ENCODE data around the gene HOXD13. TPM values are rescaled to one million over a fixed set of nuclear protein-coding genes. Genes with fewer than 3 reads are reported as not detected.
A peak's percentile ranks its signal among the peaks of the same experiment; 100 is the strongest.

The HOXD13 gene
- total and polyA plus RNA-seq, 2 of the 13 experiments (the other 11 are each of a cell fraction or from before 2014, with no cell fraction given): not detected

- in situ Hi-C loops (cut with HindIII; ENCODE audit: extremely low pct_ligation_motif_present, low pct_unique_long_range_greater_than_20kb): loop anchor here (5.0 kb wide), 1 partner anchor 317 kb away; no protein-coding TSS in a partner anchor
- FAIRE-seq: peak; percentile 76
- H3K4me1 ChIP-seq (ENCODE audit: insufficient read depth, low read length): peaks cover 11% of the 10 kb centered on the region
- no peaks in the 10 kb centered on the region for H3K9me3 ChIP-seq (ENCODE audit: low read length)
- POLR2A ChIA-PET: interaction anchor here (1.4 kb wide), 1 partner anchor 314 kb away, joined by 3 read pairs; no protein-coding TSS in a partner anchor
- 22% methylated on average over 21 of the region's 48 CpGs for WGBS (ENCODE audit: low lambda C conversion rate)
- H3K4me2 ChIP-seq (ENCODE audit: low read depth, low read length): peak overlapping the region; percentile 83
- H4K20me1 ChIP-seq (ENCODE audit: insufficient read depth, low read length): no peaks in the 10 kb centered on the region
- no peaks in the 10 kb centered on the region for H3K36me3 ChIP-seq (replicated peaks in 1 of 2; ENCODE audit: control insufficient read depth in 1 of 2, insufficient read depth in 2 of 2, low read length in 2 of 2)
- CTCF ChIA-PET (ENCODE audit: low intra/inter-chr PET ratio, low total read pairs): interaction anchor here (1.1 to 2.5 kb wide), 6 partner anchors 13 to 498 kb away, joined by 4 to 83 read pairs (median 10); no protein-coding TSS in a partner anchor
- intact Hi-C loops (cut with micrococcal nuclease; ENCODE audit: unreplicated experiment): loop anchor here (1.0 to 5.0 kb wide), 4 partner anchors 245 to 497 kb away; no protein-coding TSS in a partner anchor
- H3K4me3 ChIP-seq (replicated peaks in 1 of 3; ENCODE audit: insufficient read depth in 1 of 3, low read depth in 2 of 3, low read length in 3 of 3): peak overlapping the region; percentile 44 to 75 (median 56)
- H3K27ac ChIP-seq (ENCODE audit: extremely low read length, insufficient read depth, low read length): no peak overlapping the region
- ATAC-seq: peak; percentile 93
- BruUV-seq (replicated peaks): no TSS peak
- H3K27me3 ChIP-seq (ENCODE audit: control insufficient read depth in 1 of 2, insufficient read depth in 2 of 2, low read length in 2 of 2): peaks cover 5 to 87% of the 10 kb centered on the region in 2 experiments; a peak in 4 of 5 replicates
- H2AFZ ChIP-seq (ENCODE audit: low read length): no peak overlapping the region
- no peaks in the 10 kb centered on the region for H3K79me2 ChIP-seq (ENCODE audit: insufficient read depth, low read length)
- H3K9ac ChIP-seq (ENCODE audit: insufficient read depth, low read depth, low read length): peak overlapping the region; percentile 37; the same call in 1 of the 2 replicates
- DNase-seq (ENCODE audit: low spot score): peak; percentile 60
- TF ChIP-seq HDAC2 (CRISPR knock-in tag; IDR thresholded peaks at IDR 0.05): 0 out of 2 replicates have a peak, but pooled peaks have one; percentile 43
- TF ChIP-seq ARNT2 (CRISPR knock-in tag; IDR thresholded peaks at IDR 0.05; ENCODE audit: low read depth): peak; percentile 83; the same call in 1 of the 2 replicates
- TF ChIP-seq ZNF280B (CRISPR knock-in tag; IDR thresholded peaks at IDR 0.05; ENCODE audit: borderline replicate concordance): peak; percentile 67
- TF ChIP-seq ZNF619 (CRISPR knock-in tag; IDR thresholded peaks at IDR 0.05): no peak
- 0 out of 2 replicates have a peak, but pooled peaks have one; percentile 54 for TF ChIP-seq ZNF558 (CRISPR knock-in tag; IDR thresholded peaks at IDR 0.05; ENCODE audit: borderline replicate concordance)
- 0 out of 2 replicates have a peak, but pooled peaks have one; percentile 55 for TF ChIP-seq SMAD9 (CRISPR knock-in tag; IDR thresholded peaks at IDR 0.05)
- TF ChIP-seq ZNF788 (CRISPR knock-in tag; IDR thresholded peaks at IDR 0.05; ENCODE audit: borderline replicate concordance): peak; percentile 84; the same call in 1 of the 2 replicates
- no peak for TF ChIP-seq STAT5B (CRISPR knock-in tag; IDR thresholded peaks at IDR 0.05)
- TF ChIP-seq ETV5 (CRISPR knock-in tag; IDR thresholded peaks at IDR 0.05; ENCODE audit: borderline replicate concordance): peak; percentile 55
- TF ChIP-seq BCL3 (CRISPR knock-in tag; IDR thresholded peaks at IDR 0.05): peak; percentile 83; the same call in 1 of the 2 replicates
- TF ChIP-seq KDM3A (CRISPR knock-in tag; IDR thresholded peaks at IDR 0.05; ENCODE audit: low read depth): peak; percentile 99; the same call in 1 of the 2 replicates
- peak; percentile 73 for TF ChIP-seq PATZ1 (CRISPR knock-in tag; IDR thresholded peaks at IDR 0.05)
- TF ChIP-seq ZNF225 (CRISPR knock-in tag; IDR thresholded peaks at IDR 0.05): peak; percentile 65
- TF ChIP-seq RBAK (CRISPR knock-in tag; IDR thresholded peaks at IDR 0.05): no peak
- peak; percentile 36; the same call in 1 of the 2 replicates for TF ChIP-seq SNAI1 (CRISPR knock-in tag; IDR thresholded peaks at IDR 0.05; ENCODE audit: borderline replicate concordance)
- peak; percentile 80 for TF ChIP-seq ZNF564 (CRISPR knock-in tag; IDR thresholded peaks at IDR 0.05)
- TF ChIP-seq CCAR2 (optimal IDR thresholded peaks at IDR 0.05; ENCODE audit: low read depth, low read length): no peak
- 0 out of 2 replicates have a peak, but pooled peaks have one; percentile 59 for TF ChIP-seq ZNF354B (CRISPR knock-in tag; IDR thresholded peaks at IDR 0.05)
- peak; percentile 93 for TF ChIP-seq ZNF772 (CRISPR knock-in tag; IDR thresholded peaks at IDR 0.05)
These were observed 48.2 kb downstream of the HOXD13 start for GRCh38 chr2:176140513-176141317.

Data from HepG2 (cell line).